ENCODE data around the gene TRO.

TRO gene

GRCh38 chrX:54961750-54962149 is 41.1 kb downstream of the TRO start:
- DNase-seq = no peak

- DNase-seq = no peak
These were observed 44.3 kb downstream of the TRO start for GRCh38 chrX:54964766-54965497.

GRCh38 chrX:54977387-54977786 is 56.8 kb downstream of the TRO start:
- no peak for DNase-seq

GRCh38 chrX:54978448-54978847 is 57.8 kb downstream of the TRO start:
- DNase-seq = no peak

- DNase-seq = no peak
These were observed 58.8 kb downstream of the TRO start for GRCh38 chrX:54979432-54979831.

- DNase-seq = no peak
These were observed 59.7 kb downstream of the TRO start for GRCh38 chrX:54980334-54980733.

Data from NCI-H2029 (cell line).